ENCODE measurements around the gene LRRN2.
A peak's percentile ranks its signal among the peaks of the same experiment; 100 is the strongest.

LRRN2 gene

GRCh38 chr1:204648576-204648975 lies 37.0 kb downstream of the LRRN2 start:
- DNase-seq (ENCODE audit: extremely low read depth, low read depth), result no peak
- TF ChIP-seq, protein P1, sequence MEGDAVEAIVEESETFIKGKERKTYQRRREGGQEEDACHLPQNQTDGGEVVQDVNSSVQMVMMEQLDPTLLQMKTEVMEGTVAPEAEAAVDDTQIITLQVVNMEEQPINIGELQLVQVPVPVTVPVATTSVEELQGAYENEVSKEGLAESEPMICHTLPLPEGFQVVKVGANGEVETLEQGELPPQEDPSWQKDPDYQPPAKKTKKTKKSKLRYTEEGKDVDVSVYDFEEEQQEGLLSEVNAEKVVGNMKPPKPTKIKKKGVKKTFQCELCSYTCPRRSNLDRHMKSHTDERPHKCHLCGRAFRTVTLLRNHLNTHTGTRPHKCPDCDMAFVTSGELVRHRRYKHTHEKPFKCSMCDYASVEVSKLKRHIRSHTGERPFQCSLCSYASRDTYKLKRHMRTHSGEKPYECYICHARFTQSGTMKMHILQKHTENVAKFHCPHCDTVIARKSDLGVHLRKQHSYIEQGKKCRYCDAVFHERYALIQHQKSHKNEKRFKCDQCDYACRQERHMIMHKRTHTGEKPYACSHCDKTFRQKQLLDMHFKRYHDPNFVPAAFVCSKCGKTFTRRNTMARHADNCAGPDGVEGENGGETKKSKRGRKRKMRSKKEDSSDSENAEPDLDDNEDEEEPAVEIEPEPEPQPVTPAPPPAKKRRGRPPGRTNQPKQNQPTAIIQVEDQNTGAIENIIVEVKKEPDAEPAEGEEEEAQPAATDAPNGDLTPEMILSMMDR (IDR thresholded peaks at IDR 0.05; ENCODE audit: low read depth, low read length), result no peak

DNA sequence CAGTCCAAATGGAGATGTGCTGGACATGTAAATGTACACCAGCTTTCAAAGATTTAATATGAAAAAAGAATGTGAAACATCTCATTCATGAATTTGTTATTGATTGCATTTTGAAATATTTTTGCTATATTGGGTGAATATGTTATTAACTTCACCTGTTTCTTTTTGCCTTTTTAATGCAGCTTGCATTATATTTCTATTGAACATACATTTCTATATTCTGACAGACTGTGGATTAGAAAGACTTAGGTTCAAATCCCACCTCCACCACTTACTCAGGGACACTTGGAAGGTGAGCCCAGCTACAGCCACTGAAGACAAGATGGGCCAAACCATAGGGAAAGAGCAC lies 37.8 kb downstream of the LRRN2 start:
- TF ChIP-seq, protein P1 (IDR thresholded peaks at IDR 0.05; ENCODE audit: low read depth, low read length), result no peak
- no peak for DNase-seq (ENCODE audit: extremely low read depth, low read depth)

DNA sequence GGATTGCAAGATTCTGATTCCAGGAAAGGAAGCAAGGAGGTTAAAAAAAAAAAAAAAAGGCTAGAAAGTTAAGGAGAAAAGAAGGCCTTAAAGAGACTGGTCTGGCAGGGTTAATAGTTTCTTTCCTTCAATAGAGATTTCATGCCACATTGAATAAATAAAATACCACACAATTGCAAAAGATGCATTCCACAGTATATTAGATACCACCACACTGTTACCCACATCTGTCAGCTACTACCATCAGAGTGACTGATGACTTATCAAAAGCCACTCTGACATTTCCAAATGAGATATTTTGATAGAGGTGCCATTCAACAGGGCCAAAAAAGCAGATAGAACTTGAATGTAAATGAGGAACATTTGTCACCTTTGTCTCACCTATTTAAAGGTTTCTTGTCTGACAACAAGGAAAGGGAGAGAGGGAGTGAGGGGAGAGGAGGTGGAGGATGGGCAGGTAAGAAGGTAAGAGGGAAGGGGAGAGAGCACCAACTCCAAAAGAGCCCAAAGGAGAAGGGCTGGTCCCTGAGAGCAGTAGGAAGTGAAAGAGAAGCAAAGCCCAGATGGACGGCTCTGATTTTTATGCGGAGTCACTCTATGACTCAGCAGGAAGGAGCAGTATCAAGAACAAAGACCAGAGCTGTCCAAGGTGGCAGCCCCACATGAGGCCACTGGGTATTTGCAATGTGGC lies 38.3 kb downstream of the LRRN2 start:
- DNase-seq (ENCODE audit: extremely low read depth, low read depth), result peak; percentile 46
- TF ChIP-seq, protein P1 (IDR thresholded peaks at IDR 0.05; ENCODE audit: low read depth, low read length), result no peak

GRCh38 chr1:204645666-204646065 lies 39.9 kb downstream of the LRRN2 start:
- TF ChIP-seq, protein P1 (IDR thresholded peaks at IDR 0.05; ENCODE audit: low read depth, low read length), result no peak
- DNase-seq (ENCODE audit: extremely low read depth, low read depth), result no peak

- TF ChIP-seq, protein P1 (IDR thresholded peaks at IDR 0.05; ENCODE audit: low read depth, low read length), result no peak
- DNase-seq (ENCODE audit: extremely low read depth, low read depth), result no peak
These were observed 40.3 kb downstream of the LRRN2 start for GRCh38 chr1:204645251-204645650.

- no peak for DNase-seq (ENCODE audit: extremely low read depth, low read depth)
- TF ChIP-seq, protein P1 (IDR thresholded peaks at IDR 0.05; ENCODE audit: low read depth, low read length), result no peak
These were observed 42.0 kb downstream of the LRRN2 start for GRCh38 chr1:204643503-204643902.

GRCh38 chr1:204641936-204642335 lies 43.6 kb downstream of the LRRN2 start:
- TF ChIP-seq, protein P1 (IDR thresholded peaks at IDR 0.05; ENCODE audit: low read depth, low read length), result no peak
- DNase-seq (ENCODE audit: extremely low read depth, low read depth), result no peak

All from AG09319 (cell line).